Measurements from ENCODE around the gene CASP1.

Gene CASP1

DNA sequence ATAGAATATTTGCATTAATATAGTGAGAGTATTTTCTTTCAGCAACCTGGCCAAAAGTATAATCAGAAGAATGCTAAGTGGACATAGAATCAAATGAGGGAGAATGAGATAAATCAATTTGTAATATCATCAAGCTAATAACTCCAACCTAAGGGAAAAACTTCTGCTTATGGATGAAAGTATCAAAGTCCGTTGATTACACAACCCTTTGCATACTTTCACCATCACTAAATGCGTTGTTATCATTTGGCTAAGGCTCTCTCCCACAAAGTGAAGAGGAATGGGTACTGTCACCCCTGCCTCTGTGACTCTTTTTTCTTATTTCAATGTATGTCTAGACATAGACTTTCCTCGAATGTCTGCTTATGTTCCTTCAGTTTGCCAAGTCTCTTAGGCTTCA, 50.1 kb downstream of the CASP1 start:
- no peak for DNase-seq (ENCODE audit: low read depth in 2 of 2)

GRCh38 chr11:104979839-104980238, 55.1 kb downstream of the CASP1 start:
- DNase-seq (ENCODE audit: low read depth in 2 of 2): no peak
